Measurements from ENCODE around the gene APOM.

Gene APOM

GRCh38 chr6:31610968-31611367 is 44.7 kb upstream of the APOM start:
- no peak for ATAC-seq
- TF ChIP-seq BACH2 (CRISPR knock-in tag; IDR thresholded peaks at IDR 0.05; ENCODE audit: borderline replicate concordance), result no peak
- TF ChIP-seq GLIS3 (CRISPR knock-in tag; IDR thresholded peaks at IDR 0.05), result no peak
- no peak for TF ChIP-seq ZC3H10 (CRISPR knock-in tag; IDR thresholded peaks at IDR 0.05)
- no peak for TF ChIP-seq TCF4 (CRISPR knock-in tag; IDR thresholded peaks at IDR 0.05; ENCODE audit: borderline replicate concordance)
- no peak for TF ChIP-seq PPARA (CRISPR knock-in tag; IDR thresholded peaks at IDR 0.05; ENCODE audit: borderline replicate concordance)
- TF ChIP-seq SNAI2 (CRISPR knock-in tag; IDR thresholded peaks at IDR 0.05), result no peak
- TF ChIP-seq, protein P1, sequence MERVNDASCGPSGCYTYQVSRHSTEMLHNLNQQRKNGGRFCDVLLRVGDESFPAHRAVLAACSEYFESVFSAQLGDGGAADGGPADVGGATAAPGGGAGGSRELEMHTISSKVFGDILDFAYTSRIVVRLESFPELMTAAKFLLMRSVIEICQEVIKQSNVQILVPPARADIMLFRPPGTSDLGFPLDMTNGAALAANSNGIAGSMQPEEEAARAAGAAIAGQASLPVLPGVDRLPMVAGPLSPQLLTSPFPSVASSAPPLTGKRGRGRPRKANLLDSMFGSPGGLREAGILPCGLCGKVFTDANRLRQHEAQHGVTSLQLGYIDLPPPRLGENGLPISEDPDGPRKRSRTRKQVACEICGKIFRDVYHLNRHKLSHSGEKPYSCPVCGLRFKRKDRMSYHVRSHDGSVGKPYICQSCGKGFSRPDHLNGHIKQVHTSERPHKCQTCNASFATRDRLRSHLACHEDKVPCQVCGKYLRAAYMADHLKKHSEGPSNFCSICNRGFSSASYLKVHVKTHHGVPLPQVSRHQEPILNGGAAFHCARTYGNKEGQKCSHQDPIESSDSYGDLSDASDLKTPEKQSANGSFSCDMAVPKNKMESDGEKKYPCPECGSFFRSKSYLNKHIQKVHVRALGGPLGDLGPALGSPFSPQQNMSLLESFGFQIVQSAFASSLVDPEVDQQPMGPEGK (CRISPR knock-in tag; IDR thresholded peaks at IDR 0.05; ENCODE audit: borderline replicate concordance), result no peak
- TF ChIP-seq ZNF70 (CRISPR knock-in tag; IDR thresholded peaks at IDR 0.05), result no peak
- TF ChIP-seq ZNF8 (CRISPR knock-in tag; IDR thresholded peaks at IDR 0.05), result no peak
- no peak for TF ChIP-seq ZFP3 (CRISPR knock-in tag; IDR thresholded peaks at IDR 0.05)
- no peak for TF ChIP-seq ZNF565 (CRISPR knock-in tag; conservative IDR thresholded peaks at IDR 0.05; ENCODE audit: low read depth)
- no peak for TF ChIP-seq POU6F1 (CRISPR knock-in tag; IDR thresholded peaks at IDR 0.05; ENCODE audit: borderline replicate concordance, low read depth)
- no peak for TF ChIP-seq RARB (CRISPR knock-in tag; IDR thresholded peaks at IDR 0.05)
- TF ChIP-seq ARNTL (CRISPR knock-in tag; IDR thresholded peaks at IDR 0.05; ENCODE audit: borderline replicate concordance, low read depth), result no peak
- no peak for TF ChIP-seq OSR1 (CRISPR knock-in tag; IDR thresholded peaks at IDR 0.05)
- no peak for TF ChIP-seq ZFP30 (CRISPR knock-in tag; IDR thresholded peaks at IDR 0.05)
- TF ChIP-seq, protein P2, sequence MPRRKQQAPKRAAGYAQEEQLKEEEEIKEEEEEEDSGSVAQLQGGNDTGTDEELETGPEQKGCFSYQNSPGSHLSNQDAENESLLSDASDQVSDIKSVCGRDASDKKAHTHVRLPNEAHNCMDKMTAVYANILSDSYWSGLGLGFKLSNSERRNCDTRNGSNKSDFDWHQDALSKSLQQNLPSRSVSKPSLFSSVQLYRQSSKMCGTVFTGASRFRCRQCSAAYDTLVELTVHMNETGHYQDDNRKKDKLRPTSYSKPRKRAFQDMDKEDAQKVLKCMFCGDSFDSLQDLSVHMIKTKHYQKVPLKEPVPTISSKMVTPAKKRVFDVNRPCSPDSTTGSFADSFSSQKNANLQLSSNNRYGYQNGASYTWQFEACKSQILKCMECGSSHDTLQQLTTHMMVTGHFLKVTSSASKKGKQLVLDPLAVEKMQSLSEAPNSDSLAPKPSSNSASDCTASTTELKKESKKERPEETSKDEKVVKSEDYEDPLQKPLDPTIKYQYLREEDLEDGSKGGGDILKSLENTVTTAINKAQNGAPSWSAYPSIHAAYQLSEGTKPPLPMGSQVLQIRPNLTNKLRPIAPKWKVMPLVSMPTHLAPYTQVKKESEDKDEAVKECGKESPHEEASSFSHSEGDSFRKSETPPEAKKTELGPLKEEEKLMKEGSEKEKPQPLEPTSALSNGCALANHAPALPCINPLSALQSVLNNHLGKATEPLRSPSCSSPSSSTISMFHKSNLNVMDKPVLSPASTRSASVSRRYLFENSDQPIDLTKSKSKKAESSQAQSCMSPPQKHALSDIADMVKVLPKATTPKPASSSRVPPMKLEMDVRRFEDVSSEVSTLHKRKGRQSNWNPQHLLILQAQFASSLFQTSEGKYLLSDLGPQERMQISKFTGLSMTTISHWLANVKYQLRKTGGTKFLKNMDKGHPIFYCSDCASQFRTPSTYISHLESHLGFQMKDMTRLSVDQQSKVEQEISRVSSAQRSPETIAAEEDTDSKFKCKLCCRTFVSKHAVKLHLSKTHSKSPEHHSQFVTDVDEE (CRISPR knock-in tag; IDR thresholded peaks at IDR 0.05), result no peak

DNA sequence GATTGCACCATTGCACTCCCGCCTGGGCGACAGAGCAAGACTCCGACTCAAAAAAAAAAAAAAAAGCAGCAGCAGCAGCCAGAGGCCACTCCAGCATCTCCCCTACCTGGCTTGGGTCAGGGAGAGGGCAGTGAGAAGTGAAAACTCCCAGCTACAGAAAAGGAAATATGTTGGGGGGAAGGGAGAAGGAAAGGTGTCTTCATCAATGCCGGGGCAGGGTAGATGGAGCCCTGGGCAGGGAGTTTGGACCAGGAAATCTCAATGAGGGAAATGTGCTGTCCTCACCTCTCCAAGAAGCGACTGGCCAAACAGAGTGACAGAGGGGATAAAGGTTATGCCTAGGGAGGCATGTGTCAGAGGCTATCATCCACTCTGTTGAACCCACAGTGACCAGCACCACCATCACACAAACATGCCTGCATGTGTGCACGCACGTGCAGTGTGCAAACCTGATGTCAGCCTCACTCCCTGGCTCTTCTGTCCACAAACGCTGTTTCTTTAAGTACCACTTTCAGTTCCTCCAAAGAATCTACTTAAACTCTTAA is 41.5 kb upstream of the APOM start:
- ATAC-seq, result no peak; the same call in 2 of the 3 replicates
- TF ChIP-seq, protein P1 (CRISPR knock-in tag; IDR thresholded peaks at IDR 0.05; ENCODE audit: borderline replicate concordance), result no peak
- TF ChIP-seq ZFP3 (CRISPR knock-in tag; IDR thresholded peaks at IDR 0.05), result no peak
- TF ChIP-seq, protein P2 (CRISPR knock-in tag; IDR thresholded peaks at IDR 0.05), result no peak
- no peak for TF ChIP-seq ZFP30 (CRISPR knock-in tag; IDR thresholded peaks at IDR 0.05)
- TF ChIP-seq ARNTL (CRISPR knock-in tag; IDR thresholded peaks at IDR 0.05; ENCODE audit: borderline replicate concordance, low read depth), result no peak
- TF ChIP-seq ZNF8 (CRISPR knock-in tag; IDR thresholded peaks at IDR 0.05), result no peak
- TF ChIP-seq ZC3H10 (CRISPR knock-in tag; IDR thresholded peaks at IDR 0.05), result no peak
- TF ChIP-seq, protein P3, sequence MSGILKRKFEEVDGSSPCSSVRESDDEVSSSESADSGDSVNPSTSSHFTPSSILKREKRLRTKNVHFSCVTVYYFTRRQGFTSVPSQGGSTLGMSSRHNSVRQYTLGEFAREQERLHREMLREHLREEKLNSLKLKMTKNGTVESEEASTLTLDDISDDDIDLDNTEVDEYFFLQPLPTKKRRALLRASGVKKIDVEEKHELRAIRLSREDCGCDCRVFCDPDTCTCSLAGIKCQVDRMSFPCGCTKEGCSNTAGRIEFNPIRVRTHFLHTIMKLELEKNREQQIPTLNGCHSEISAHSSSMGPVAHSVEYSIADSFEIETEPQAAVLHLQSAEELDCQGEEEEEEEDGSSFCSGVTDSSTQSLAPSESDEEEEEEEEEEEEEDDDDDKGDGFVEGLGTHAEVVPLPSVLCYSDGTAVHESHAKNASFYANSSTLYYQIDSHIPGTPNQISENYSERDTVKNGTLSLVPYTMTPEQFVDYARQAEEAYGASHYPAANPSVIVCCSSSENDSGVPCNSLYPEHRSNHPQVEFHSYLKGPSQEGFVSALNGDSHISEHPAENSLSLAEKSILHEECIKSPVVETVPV (CRISPR knock-in tag; IDR thresholded peaks at IDR 0.05), result no peak
- no peak for TF ChIP-seq SNAI2 (CRISPR knock-in tag; IDR thresholded peaks at IDR 0.05)
- TF ChIP-seq ZNF70 (CRISPR knock-in tag; IDR thresholded peaks at IDR 0.05), result no peak
- no peak for TF ChIP-seq CREB5 (CRISPR knock-in tag; IDR thresholded peaks at IDR 0.05; ENCODE audit: low read depth)
- no peak for TF ChIP-seq ZNF565 (CRISPR knock-in tag; conservative IDR thresholded peaks at IDR 0.05; ENCODE audit: low read depth)
- TF ChIP-seq TOX (CRISPR knock-in tag; IDR thresholded peaks at IDR 0.05; ENCODE audit: borderline replicate concordance), result no peak
- TF ChIP-seq TCF4 (CRISPR knock-in tag; IDR thresholded peaks at IDR 0.05; ENCODE audit: borderline replicate concordance), result no peak
- no peak for TF ChIP-seq CSDC2 (CRISPR knock-in tag; IDR thresholded peaks at IDR 0.05)
- TF ChIP-seq GLIS3 (CRISPR knock-in tag; IDR thresholded peaks at IDR 0.05), result no peak
- no peak for TF ChIP-seq ISL1 (CRISPR knock-in tag; IDR thresholded peaks at IDR 0.05)

All from SK-N-SH treated with all-trans-retinoic acid at 6 μM for 48 hours (cell line).